A549 (cell line): ENCODE measurements around the gene PAK4. TPM values are rescaled to one million over a fixed set of nuclear protein-coding genes. Genes with fewer than 3 reads are reported as not detected.

ENCODE experiments used
- ATAC-seq, 2 experiments: fragments of 200-7000 bp in 1 of 2; fragments of >200 bp in 1 of 2; cut with Nextera tagmentation in 1 of 2; cut with Tn5 transposase in 1 of 2; 3 replicates each; pipeline versions ENCODE4 v1.8.0 to v1.9.1; 2018 to 2020; ENCODE audit warnings: mild to moderate bottlenecking in 1 of 2, moderate library complexity in 1 of 2
- CTCF ChIA-PET: fragments of 300-600 bp; sonication (Branson Sonifier 250); formaldehyde crosslinking; extraction: SDS; loops from one replicate; lab custom pipeline; 2021; ENCODE audit warnings: antibody characterized with exemption, inconsistent platforms; lab: Yijun Ruan, JAX
- POLR2A ChIA-PET: fragments of 350-600 bp; formaldehyde crosslinking; extraction: SDS; loops from one replicate; lab custom pipeline; 2021; ENCODE audit warnings: antibody characterized with exemption, inconsistent platforms; lab: Yijun Ruan, JAX
- DNase-seq, 2 experiments: peaks; one replicate each; pipeline versions ENCODE4 v3.0.0 to v3.0.0-alpha.2; 2011 to 2016; ENCODE audit warnings: low read depth in 1 of 2, low spot score in 1 of 2
- FAIRE-seq: peaks from 2 replicates; lab custom pipeline; 2011; peaks lifted over from hg19 to GRCh38; lab: Jason Lieb, UNC
- H3K27ac ChIP-seq, 2 experiments: fragments of >200 bp; sonication (Bioruptor Twin); formaldehyde crosslinking; 3 replicates each; pipeline ENCODE4 v1.5.1; 2016 to 2017
- H3K4me1 ChIP-seq: fragments of >200 bp; sonication (Bioruptor Twin); formaldehyde crosslinking; 3 replicates; pipeline ENCODE4 v1.6.1; 2016
- H3K4me2 ChIP-seq: fragments of >200 bp; sonication (Bioruptor Twin); formaldehyde crosslinking; 3 replicates; pipeline ENCODE4 v1.6.1; 2016
- H3K4me3 ChIP-seq: fragments of >200 bp; sonication (Bioruptor Twin); formaldehyde crosslinking; 3 replicates; pipeline ENCODE4 v1.5.1; 2016
- H3K9me3 ChIP-seq: fragments of >200 bp; sonication (Bioruptor Twin); formaldehyde crosslinking; 3 replicates; pipeline ENCODE4 v1.6.1; 2016
- ATOH8 ChIP-seq: fragments of 250-450 bp; sonication (Bioruptor Pico); IDR thresholded peaks from 2 replicates; pipeline ENCODE4 v1.5.0; 2020; ENCODE audit warnings: low read depth, mild to moderate bottlenecking, moderate library complexity
- BHLHE40 ChIP-seq: IDR thresholded peaks from 2 replicates; pipeline ENCODE4 v1.6.1; 2012; ENCODE audit warnings: low read depth, low read length, inconsistent platforms
- CBX8 ChIP-seq: fragments of 200-600 bp; sonication (generic); IDR thresholded peaks from 2 replicates; pipeline ENCODE4 v1.6.1; 2016
- CHD4 ChIP-seq: fragments of 200-600 bp; sonication (generic); IDR thresholded peaks from 2 replicates; pipeline ENCODE4 v1.6.1; 2016; ENCODE audit warnings: antibody characterized with exemption, mild to moderate bottlenecking, borderline replicate concordance
- CTCF ChIP-seq: fragments of >200 bp; sonication (Bioruptor Twin); formaldehyde crosslinking; IDR thresholded peaks from 3 replicates; pipeline ENCODE4 v1.5.1; 2016
- E2F6 ChIP-seq: IDR thresholded peaks from 2 replicates; pipeline ENCODE4 v1.6.1; 2012; ENCODE audit warnings: low read depth, borderline replicate concordance
- EHMT2 ChIP-seq: fragments of 200-600 bp; sonication (generic); IDR thresholded peaks from 2 replicates; pipeline ENCODE4 v1.6.1; 2016; ENCODE audit warnings: antibody characterized with exemption, low read depth, mild to moderate bottlenecking, moderate library complexity
- ELK1 ChIP-seq: fragments of 150-350 bp; IDR thresholded peaks from 2 replicates; pipeline ENCODE4 v1.6.1; 2014; ENCODE audit warnings: low read depth, mild to moderate bottlenecking, low read length
- ESRRA ChIP-seq: fragments of 150-350 bp; IDR thresholded peaks from 2 replicates; pipeline ENCODE4 v1.6.1; 2014; ENCODE audit warnings: mild to moderate bottlenecking, low read length, borderline replicate concordance
- FOSB ChIP-seq: fragments of 250-450 bp; sonication (Bioruptor Pico); IDR thresholded peaks from 2 replicates; pipeline ENCODE4 v1.5.0; 2020; ENCODE audit warnings: mild to moderate bottlenecking, moderate library complexity
- GATA3 ChIP-seq: IDR thresholded peaks from 2 replicates; pipeline ENCODE4 v1.6.1; 2012; ENCODE audit warnings: borderline replicate concordance
- HEYL ChIP-seq: fragments of 250-450 bp; sonication (Bioruptor Pico); IDR thresholded peaks from 2 replicates; pipeline ENCODE4 v1.8.0; 2021; ENCODE audit warnings: mild to moderate bottlenecking, moderate library complexity
- KDM1A ChIP-seq: fragments of 200-600 bp; sonication (generic); IDR thresholded peaks from 2 replicates; pipeline ENCODE4 v1.6.1; 2016; ENCODE audit warnings: low read depth, mild to moderate bottlenecking
- MAFK ChIP-seq: fragments of 450-650 bp; IDR thresholded peaks from 2 replicates; pipeline ENCODE4 v1.6.1; 2014; ENCODE audit not compliant: partially characterized antibody
- NFE2L2 ChIP-seq: fragments of 150-350 bp; conservative IDR thresholded peaks from 2 replicates; pipeline ENCODE4 v1.6.1; 2014; ENCODE audit warnings: low read length
- NR3C1 ChIP-seq: fragments of >200 bp; sonication (Bioruptor Twin); formaldehyde crosslinking; IDR thresholded peaks from 3 replicates; pipeline ENCODE4 v1.6.1; 2017
- PBX3 ChIP-seq: IDR thresholded peaks from 2 replicates; pipeline ENCODE4 v1.6.1; 2012
- RAD21 ChIP-seq, 2 experiments: fragments of >200 bp in 1 of 2; sonication (Bioruptor Twin) in 1 of 2; formaldehyde crosslinking in 1 of 2; IDR thresholded peaks in 1 of 2; conservative IDR thresholded peaks in 1 of 2; 2 replicates in 1 of 2; 3 replicates in 1 of 2; pipeline ENCODE4 v1.6.1; 2012 to 2018; ENCODE audit warnings: inconsistent platforms in 1 of 2
- RARB ChIP-seq: fragments of 250-450 bp; sonication (Bioruptor Pico); IDR thresholded peaks from 2 replicates; pipeline ENCODE4 v1.8.0; 2021; ENCODE audit warnings: mild to moderate bottlenecking, moderate library complexity
- REST ChIP-seq: fragments of 200-600 bp; sonication (generic); IDR thresholded peaks from 2 replicates; pipeline ENCODE4 v1.6.1; 2016; ENCODE audit warnings: antibody characterized with exemption, mild to moderate bottlenecking, moderate library complexity
- SREBF2 ChIP-seq: fragments of 450-650 bp; IDR thresholded peaks from 2 replicates; pipeline ENCODE4 v1.6.1; 2014; ENCODE audit warnings: mild to moderate bottlenecking, moderate library complexity
- TFCP2L1 ChIP-seq: fragments of 250-450 bp; sonication (Bioruptor Pico); IDR thresholded peaks from 2 replicates; pipeline ENCODE4 v1.5.0; 2021; ENCODE audit warnings: mild to moderate bottlenecking
- TP53 ChIP-seq: fragments of 250-450 bp; sonication (Bioruptor Pico); IDR thresholded peaks from 2 replicates; pipeline ENCODE4 v1.5.0; 2021; ENCODE audit warnings: mild to moderate bottlenecking, moderate library complexity
- USF2 ChIP-seq: fragments of 450-650 bp; IDR thresholded peaks from 2 replicates; pipeline ENCODE4 v1.6.1; 2014; ENCODE audit warnings: antibody characterized with exemption
- ZC3H11A ChIP-seq: fragments of 450-650 bp; IDR thresholded peaks from 2 replicates; pipeline ENCODE4 v1.6.1; 2014; ENCODE audit warnings: antibody characterized with exemption, mild to moderate bottlenecking
- WGBS: methylation state at CpG from one replicate; pipeline ENCODE4 v1.1.6; 2017; ENCODE audit errors: missing lambda C conversion rate; 5-methylcytosine and 5-hydroxymethylcytosine counted together
- polyA plus RNA-seq, 4 experiments: library from polyadenylated mRNA; depleted of rRNA in 3 of 4; stranded (reverse); fragments of >200 nt; fragmentation: RNase III in 1 of 4; extraction: RNeasy Plus Mini Kit Qiagen cat#74134 plus additional on column Dnase treatment in 1 of 4; gene quantifications; 2 replicates in 3 of 4; 3 replicates in 1 of 4; pipeline ENCODE4 v1.2.3, GENCODE V29; 2011 to 2017

The PAK4 gene
- polyA plus RNA-seq, 2 of the 4 experiments (the other 2 are of a cell fraction) = 42.9 to 84.2 TPM

- TF ChIP-seq MAFK = no peak
- TF ChIP-seq SREBF2 = no peak
- TF ChIP-seq NFE2L2 = no peak
- TF ChIP-seq TFCP2L1 (CRISPR knock-in tag) = no peak
- no peak for TF ChIP-seq E2F6
- TF ChIP-seq CTCF = no peak; the same call in 2 of the 3 replicates
- peak; percentile 99; the same call in 1 of the 2 replicates for TF ChIP-seq CHD4
- no peak for TF ChIP-seq USF2
- no peak for TF ChIP-seq REST
- peak; percentile 100 for TF ChIP-seq KDM1A
- no peak for TF ChIP-seq BHLHE40
- TF ChIP-seq EHMT2 = no peak
- TF ChIP-seq GATA3 = no peak
- TF ChIP-seq ESRRA = no peak
Measured at GRCh38 chr19:39125199-39125553, 410 bp upstream of the PAK4 start (continued).

GRCh38 chr19:39126312-39127187 lies 964 bp downstream of the PAK4 start:
- WGBS = 1% methylated on average over 26 of the region's 27 CpGs
- H3K9me3 ChIP-seq = no peaks in the 10 kb centered on the region
- H3K4me1 ChIP-seq = peaks cover 61% of the 10 kb centered on the region
- peak overlapping the region; percentile 92 to 94 for H3K27ac ChIP-seq
- peak; percentile 66 to 83 for ATAC-seq
- peak overlapping the region; percentile 84 for H3K4me3 ChIP-seq
- H3K4me2 ChIP-seq = peak overlapping the region; percentile 77
- CTCF ChIA-PET = interaction anchor here (0.6 to 13.1 kb wide), 12 partner anchors 12 to 1000 kb away, joined by 3 to 224 read pairs (median 4); no protein-coding TSS in a partner anchor
- DNase-seq = peak; percentile 93 to 100
- POLR2A ChIA-PET = interaction anchor here (1.0 to 2.4 kb wide), 3 partner anchors 12 to 309 kb away, joined by 5 to 8 read pairs (median 7); partner anchors contain the start of gene RPS16
- peak; percentile 99 for FAIRE-seq
- no peak for TF ChIP-seq FOSB (CRISPR knock-in tag)
- peak; percentile 87 for TF ChIP-seq RARB (CRISPR knock-in tag)
- TF ChIP-seq CBX8 = no peak
- TF ChIP-seq ATOH8 (CRISPR knock-in tag) = no peak
- TF ChIP-seq ELK1 = no peak
- TF ChIP-seq RAD21 (conservative IDR thresholded peaks at IDR 0.05 in 1 of 2, IDR thresholded peaks at IDR 0.05 in 1 of 2) = no peak; a peak in 2 of 5 replicates
- TF ChIP-seq NR3C1 = no peak
- peak; percentile 40; the same call in 1 of the 2 replicates for TF ChIP-seq PBX3
- TF ChIP-seq HEYL (CRISPR knock-in tag) = no peak
- TF ChIP-seq TP53 (CRISPR knock-in tag) = no peak
- TF ChIP-seq ZC3H11A = no peak
